ENCODE measurements around the gene LANCL2.
"Not testable (repeated sequence)": the region's sequence is repeated elsewhere in the genome, so short reads cannot be mapped to it uniquely, and the experiment has no call there.

LANCL2 gene

DNA sequence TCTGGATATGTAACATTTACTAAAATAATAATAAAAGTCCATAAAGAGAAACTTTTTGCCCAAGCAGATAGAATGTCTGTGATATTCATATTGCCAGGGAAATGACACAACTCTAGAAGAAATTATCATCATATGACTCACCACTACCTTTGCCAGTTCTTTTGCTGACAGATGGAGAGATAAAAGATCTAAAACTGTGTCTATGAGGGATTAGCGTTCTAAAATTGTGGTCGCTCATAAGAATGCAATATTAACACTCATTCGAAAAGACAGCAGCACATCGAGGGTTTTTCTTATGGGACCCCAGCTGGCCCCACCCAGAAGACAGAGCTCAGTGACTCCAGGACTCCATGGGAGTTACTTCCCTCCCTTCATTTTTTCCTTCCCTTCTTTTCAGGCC, 16.6 kb upstream of the LANCL2 start:
- ATAC-seq = no peak
- no peaks in the 10 kb centered on the region for H3K4me1 Mint-ChIP-seq
- H3K27me3 Mint-ChIP-seq = peaks cover 37% of the 10 kb centered on the region
- H3K9me3 Mint-ChIP-seq = no peaks in the 10 kb centered on the region
- no peak overlapping the region for H3K27ac Mint-ChIP-seq
- no peak overlapping the region for H3K4me3 Mint-ChIP-seq
- no peaks in the 10 kb centered on the region for H3K36me3 Mint-ChIP-seq

DNA sequence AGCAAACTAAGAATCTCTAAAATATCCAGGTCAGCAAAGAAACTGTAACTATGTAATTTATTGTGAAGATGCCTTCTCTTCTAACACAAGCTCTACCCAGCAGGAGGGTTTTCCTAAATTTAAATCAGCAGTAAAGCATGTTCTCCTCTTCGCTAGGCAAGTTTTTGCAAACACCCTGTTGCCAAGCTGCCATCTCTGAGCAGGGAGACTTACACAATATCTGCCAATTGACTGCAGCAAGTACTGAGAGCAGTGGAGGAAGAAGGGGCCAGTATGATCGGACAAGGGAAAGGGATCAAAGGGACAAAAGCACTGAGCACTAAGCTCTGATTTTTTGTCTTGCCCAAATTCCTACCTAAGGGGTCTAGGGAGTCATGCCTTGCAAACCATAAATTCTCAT, 16.0 kb upstream of the LANCL2 start:
- H3K27ac Mint-ChIP-seq = no peak overlapping the region
- H3K4me3 Mint-ChIP-seq = no peak overlapping the region
- no peaks in the 10 kb centered on the region for H3K36me3 Mint-ChIP-seq
- no peaks in the 10 kb centered on the region for H3K4me1 Mint-ChIP-seq
- no peak for ATAC-seq
- no peaks in the 10 kb centered on the region for H3K9me3 Mint-ChIP-seq
- peaks cover 37% of the 10 kb centered on the region for H3K27me3 Mint-ChIP-seq

DNA sequence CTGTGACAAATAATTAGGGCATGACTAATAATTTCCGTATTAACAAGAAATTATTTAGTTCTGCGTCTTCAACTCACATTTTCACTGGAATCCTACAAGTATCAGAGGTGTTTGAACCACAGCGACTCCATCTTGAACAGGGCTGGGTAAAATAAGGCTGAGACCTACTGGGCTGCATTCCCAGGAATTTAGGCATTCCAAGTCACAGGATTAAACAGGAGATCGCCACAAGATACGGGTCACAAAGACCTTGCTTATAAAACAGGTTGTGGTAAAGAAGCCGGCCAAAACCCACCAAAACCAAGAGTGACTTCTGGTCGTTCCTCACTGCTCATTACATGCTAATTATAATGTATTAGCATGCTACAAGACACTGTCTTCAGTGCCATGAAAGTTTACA, 14.9 kb upstream of the LANCL2 start:
- ATAC-seq = no peak
- Mint-ChIP-seq H3K36me3 (no peaks in the 10 kb centered on the region), H3K4me1 (no peaks in the 10 kb centered on the region), H3K27me3 (peaks cover 37% of the 10 kb centered on the region), H3K4me3 (no peak overlapping the region), H3K9me3 (no peaks in the 10 kb centered on the region), H3K27ac (no peak overlapping the region)

DNA sequence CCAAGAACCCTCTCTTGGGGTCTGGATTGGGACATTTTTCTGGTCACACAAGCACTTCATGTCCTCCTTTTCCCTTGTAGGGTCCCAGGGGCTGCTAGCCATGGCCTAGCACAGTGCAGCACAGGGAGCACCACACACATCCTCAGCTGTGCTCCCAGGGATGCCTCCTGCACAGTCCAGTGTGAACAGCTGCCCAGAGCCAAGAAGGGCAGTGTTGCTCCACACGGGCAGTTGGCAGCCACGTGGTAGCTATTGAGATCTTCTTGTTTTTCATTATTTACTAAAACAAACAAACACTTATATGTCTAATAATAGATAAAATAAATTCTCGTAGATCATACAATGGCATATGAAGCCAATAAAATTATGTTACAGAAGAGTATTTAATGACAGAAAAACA, 13.9 kb upstream of the LANCL2 start:
- no peaks in the 10 kb centered on the region for H3K4me1 Mint-ChIP-seq
- peaks cover 29% of the 10 kb centered on the region for H3K27me3 Mint-ChIP-seq
- no peaks in the 10 kb centered on the region for H3K9me3 Mint-ChIP-seq
- no peak overlapping the region for H3K4me3 Mint-ChIP-seq
- no peak for ATAC-seq
- no peak overlapping the region for H3K27ac Mint-ChIP-seq
- no peaks in the 10 kb centered on the region for H3K36me3 Mint-ChIP-seq

DNA sequence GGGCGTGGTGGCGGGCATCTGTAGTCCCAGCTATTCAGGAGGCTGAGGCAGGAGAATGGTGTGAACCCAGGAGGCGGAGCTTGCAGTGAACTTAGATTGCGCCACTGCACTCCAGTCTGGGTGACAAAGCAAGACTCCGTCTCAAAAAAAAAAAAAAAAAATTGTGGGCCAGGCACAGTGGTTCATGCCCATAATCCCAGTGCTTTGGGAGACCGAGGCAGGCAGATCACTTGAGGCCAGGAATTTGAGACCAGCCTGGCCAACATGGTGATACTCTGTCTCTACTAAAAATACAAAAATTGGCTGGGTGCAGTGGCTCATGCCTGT, 12.2 kb upstream of the LANCL2 start:
- H3K27ac Mint-ChIP-seq, H3K4me1 Mint-ChIP-seq, H3K9me3 Mint-ChIP-seq, ATAC-seq, H3K4me3 Mint-ChIP-seq, H3K36me3 Mint-ChIP-seq: not testable (repeated sequence)
- peaks cover 23% of the 10 kb centered on the region for H3K27me3 Mint-ChIP-seq

DNA sequence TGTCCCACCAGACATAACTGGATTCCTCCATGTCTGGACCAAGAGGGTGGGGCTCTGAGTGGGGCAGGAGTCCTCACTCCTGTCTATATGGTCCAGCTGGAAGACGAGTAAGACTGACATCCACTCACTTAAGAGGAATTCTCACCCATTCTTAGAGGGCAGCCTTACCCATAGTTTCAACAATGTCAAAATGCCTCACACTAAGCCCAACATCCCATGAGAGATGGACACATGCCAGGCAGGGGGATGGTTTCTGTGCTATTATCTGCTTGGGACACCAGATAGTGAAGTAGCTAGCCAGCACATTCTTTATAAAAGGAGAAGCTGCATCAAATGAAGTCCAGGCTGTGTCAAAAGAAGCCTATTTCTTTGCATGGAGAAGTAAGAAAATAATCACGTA, 4.7 kb upstream of the LANCL2 start:
- Mint-ChIP-seq H3K27ac (no peak overlapping the region), H3K4me3 (no peak overlapping the region)

DNA sequence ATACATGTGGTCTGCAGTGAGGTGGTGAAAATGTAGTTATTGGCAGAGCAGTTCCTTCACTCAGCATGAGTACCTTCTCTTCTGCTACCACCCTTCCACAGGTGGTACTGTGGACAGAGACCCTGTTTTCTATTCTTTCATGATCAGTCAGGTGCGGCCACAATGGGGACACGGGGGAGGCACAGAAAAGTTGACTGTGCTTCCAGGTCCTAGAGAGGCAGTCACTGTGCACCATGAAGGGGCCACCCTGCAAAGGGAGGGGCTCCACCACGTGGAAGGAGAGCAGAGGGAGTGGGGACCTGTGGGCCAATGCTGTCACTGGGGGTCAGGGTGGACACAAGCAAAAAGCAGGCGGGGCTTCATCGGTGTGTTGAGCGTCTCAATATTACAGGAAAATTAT, 3.6 kb upstream of the LANCL2 start:
- Mint-ChIP-seq H3K9me3 (no peaks in the 10 kb centered on the region), H3K4me3 (no peak overlapping the region), H3K27ac (no peak overlapping the region), H3K36me3 (no peaks in the 10 kb centered on the region), H3K4me1 (peaks cover 11% of the 10 kb centered on the region), H3K27me3 (peaks cover 25% of the 10 kb centered on the region)
- no peak for ATAC-seq

More for the DNA sequence above, 4.7 kb upstream of the LANCL2 start:
- Mint-ChIP-seq H3K9me3 (no peaks in the 10 kb centered on the region), H3K4me1 (peaks cover 9% of the 10 kb centered on the region), H3K36me3 (no peaks in the 10 kb centered on the region), H3K27me3 (peaks cover 29% of the 10 kb centered on the region)
- no peak for ATAC-seq

DNA sequence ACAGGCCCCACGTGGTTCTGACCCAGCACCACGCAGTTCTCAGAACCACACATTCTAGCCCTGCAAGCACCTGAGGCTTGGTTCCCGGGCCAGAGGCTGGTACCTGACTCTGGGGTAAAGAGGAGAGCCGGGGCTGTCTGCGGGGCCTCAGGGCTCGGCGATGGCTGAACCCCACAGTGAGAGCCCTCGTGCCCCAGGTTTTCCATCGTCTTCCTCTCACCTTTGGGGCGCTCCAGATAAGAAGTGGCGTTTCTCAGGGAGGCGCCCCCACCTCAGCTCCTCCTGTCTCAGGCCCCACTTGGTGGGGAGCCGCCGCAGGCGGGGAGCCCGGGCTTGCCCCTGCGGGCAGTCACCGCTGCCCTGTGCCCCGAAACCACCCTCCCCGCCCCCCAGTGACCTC, 2.2 kb upstream of the LANCL2 start:
- Mint-ChIP-seq H3K4me3 (no peak overlapping the region), H3K36me3 (peaks cover under 1% of the 10 kb centered on the region), H3K27me3 (peaks cover 21% of the 10 kb centered on the region), H3K9me3 (no peaks in the 10 kb centered on the region), H3K27ac (no peak overlapping the region), H3K4me1 (peaks cover 22% of the 10 kb centered on the region)
- ATAC-seq = no peak

DNA sequence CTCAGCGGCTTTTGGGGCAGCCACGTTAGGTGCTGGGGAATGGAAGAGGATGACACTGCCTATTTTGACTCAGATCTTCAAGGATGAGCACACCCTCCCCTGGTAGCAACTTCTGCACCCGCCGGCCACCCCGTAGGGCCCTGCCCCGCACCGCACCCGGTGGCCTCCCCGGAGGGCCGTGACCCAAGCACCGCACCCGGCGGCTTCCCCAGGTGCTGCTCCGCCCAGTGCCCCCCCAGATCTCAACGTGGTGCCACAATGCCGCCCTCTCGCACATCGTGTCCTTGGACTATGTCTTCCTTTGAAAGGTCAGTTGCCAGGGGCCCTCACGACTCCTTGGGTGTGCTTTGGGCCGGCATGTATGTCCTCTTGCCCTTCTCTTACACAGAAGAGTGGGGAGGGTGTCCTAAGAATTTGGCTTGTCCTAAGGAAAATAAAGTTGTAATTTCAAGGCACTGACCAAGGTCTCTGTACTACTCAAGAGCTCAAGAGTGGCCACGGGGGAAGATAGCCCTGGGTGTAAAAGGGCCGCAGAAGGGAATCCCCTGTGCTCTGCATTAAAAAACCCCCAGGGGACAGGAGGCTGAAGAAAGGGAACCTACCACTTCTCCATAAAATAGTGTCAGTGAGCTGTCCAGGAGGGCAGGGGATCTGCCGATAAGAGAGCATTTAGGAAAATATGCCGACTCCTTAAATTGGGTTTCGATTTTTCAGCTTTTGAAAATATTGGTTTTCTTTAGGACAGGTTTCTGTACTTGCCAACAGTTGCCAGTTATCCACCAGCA, 1.6 kb upstream of the LANCL2 start:
- Mint-ChIP-seq H3K27me3 (peaks cover 17% of the 10 kb centered on the region), H3K4me1 (peaks cover 22% of the 10 kb centered on the region), H3K4me3 (no peak overlapping the region), H3K27ac (no peak overlapping the region), H3K36me3 (peaks cover 6% of the 10 kb centered on the region), H3K9me3 (no peaks in the 10 kb centered on the region)
- ATAC-seq = no peak

DNA sequence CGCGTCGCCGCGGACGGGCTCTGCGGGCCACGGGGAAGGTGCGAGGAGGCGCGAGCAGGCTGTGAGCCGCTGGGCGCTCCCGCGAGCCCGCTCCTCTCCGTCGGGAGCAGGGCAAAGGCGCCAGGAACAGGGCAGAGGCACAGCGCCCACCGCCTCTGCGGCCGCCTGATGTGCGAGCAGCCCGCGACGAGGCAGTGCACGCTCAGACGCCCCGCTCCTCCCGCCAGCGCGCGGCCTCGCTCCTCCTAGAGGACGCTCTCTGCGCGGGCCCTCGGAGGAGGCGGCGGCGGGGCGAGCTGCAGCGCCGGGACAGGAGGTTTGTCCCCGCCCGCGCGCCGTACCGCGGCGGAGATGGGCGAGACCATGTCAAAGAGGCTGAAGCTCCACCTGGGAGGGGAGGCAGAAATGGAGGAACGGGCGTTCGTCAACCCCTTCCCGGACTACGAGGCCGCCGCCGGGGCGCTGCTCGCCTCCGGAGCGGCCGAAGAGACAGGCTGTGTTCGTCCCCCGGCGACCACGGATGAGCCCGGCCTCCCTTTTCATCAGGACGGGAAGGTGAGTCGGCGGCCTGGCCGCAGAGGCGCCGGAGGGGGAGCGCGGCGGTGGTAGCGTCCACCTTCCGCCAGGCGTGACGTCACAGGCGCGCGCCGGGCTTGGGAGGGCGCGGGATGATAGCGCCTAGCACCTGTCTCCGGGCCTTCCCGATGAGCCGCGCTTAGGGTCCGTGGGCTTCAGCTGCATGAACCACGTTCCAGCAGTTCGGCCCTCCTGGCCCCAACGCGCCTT, 731 bp downstream of the LANCL2 start:
- Mint-ChIP-seq H3K4me3 (peak overlapping the region; percentile 81), H3K9me3 (no peaks in the 10 kb centered on the region), H3K4me1 (peaks cover 33% of the 10 kb centered on the region), H3K27me3 (no peaks in the 10 kb centered on the region), H3K27ac (peak overlapping the region; percentile 96), H3K36me3 (peaks cover 6% of the 10 kb centered on the region)
- peak; percentile 93 for ATAC-seq

DNA sequence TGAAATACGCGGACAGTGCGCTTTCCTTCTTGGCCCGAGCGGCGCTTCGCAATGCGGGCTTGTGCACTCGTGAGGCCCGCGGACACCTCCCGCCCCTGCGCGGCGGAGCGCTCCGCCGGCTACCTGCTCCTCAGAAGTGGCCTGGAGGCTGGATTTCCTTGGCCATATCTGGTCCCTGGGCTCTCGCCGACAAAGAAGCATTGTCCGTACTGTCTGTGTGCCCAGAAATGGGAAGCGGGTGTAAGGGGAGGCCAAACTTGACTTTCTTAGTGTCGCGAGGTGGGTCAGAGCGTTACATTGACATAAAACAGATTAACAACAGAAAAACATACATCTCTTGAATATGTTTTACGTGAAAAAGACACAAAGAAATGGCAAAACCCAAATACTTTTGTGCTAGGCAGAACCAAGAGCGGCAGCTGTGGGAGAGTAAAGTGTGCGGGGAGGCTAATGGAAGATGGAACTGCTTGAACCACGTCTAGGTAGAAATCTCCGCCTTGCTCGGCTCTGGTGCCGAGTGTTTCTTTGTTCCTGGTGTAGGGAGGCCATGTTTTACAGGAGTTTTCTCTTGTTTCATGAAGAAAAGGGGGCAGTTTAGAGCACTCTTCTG, 1.4 kb downstream of the LANCL2 start:
- peaks cover 6% of the 10 kb centered on the region for H3K36me3 Mint-ChIP-seq
- peaks cover 33% of the 10 kb centered on the region for H3K4me1 Mint-ChIP-seq
- no peaks in the 10 kb centered on the region for H3K27me3 Mint-ChIP-seq
- ATAC-seq = peak; percentile 9
- H3K9me3 Mint-ChIP-seq = no peaks in the 10 kb centered on the region
- peak overlapping the region; percentile 81 for H3K4me3 Mint-ChIP-seq
- peak overlapping the region; percentile 96 for H3K27ac Mint-ChIP-seq

DNA sequence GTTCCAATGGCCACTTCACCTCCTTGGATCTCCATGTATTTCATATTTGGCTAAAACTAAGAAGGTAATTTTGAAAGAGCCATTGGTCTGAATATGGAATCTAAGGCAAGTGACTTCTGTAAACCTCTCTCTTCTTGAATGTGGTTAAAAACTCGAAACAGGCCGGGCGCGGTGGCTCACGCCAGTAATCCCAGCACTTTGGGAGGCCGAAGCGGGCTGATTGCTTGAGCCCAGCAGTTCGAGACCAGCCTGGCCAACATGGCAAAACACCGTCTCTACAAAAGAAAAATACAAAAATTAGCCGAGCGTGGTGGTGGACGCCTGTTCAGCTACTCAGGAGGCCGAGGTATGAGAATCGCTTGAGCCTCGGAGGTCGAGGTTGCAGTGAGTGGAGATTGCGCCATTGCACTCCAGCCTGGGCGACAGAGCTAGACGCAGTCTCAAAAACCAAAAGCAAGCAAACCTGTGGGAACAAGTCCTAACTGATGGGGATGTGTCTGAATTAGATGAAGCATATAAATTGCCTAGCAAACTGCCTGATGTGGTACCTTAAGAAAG, 2.2 kb downstream of the LANCL2 start:
- H3K27me3 Mint-ChIP-seq = no peaks in the 10 kb centered on the region
- no peak for ATAC-seq
- H3K4me3 Mint-ChIP-seq = peak overlapping the region; percentile 81
- H3K4me1 Mint-ChIP-seq = peaks cover 33% of the 10 kb centered on the region
- H3K27ac Mint-ChIP-seq = peak overlapping the region; percentile 96
- no peaks in the 10 kb centered on the region for H3K9me3 Mint-ChIP-seq
- H3K36me3 Mint-ChIP-seq = peaks cover 6% of the 10 kb centered on the region

DNA sequence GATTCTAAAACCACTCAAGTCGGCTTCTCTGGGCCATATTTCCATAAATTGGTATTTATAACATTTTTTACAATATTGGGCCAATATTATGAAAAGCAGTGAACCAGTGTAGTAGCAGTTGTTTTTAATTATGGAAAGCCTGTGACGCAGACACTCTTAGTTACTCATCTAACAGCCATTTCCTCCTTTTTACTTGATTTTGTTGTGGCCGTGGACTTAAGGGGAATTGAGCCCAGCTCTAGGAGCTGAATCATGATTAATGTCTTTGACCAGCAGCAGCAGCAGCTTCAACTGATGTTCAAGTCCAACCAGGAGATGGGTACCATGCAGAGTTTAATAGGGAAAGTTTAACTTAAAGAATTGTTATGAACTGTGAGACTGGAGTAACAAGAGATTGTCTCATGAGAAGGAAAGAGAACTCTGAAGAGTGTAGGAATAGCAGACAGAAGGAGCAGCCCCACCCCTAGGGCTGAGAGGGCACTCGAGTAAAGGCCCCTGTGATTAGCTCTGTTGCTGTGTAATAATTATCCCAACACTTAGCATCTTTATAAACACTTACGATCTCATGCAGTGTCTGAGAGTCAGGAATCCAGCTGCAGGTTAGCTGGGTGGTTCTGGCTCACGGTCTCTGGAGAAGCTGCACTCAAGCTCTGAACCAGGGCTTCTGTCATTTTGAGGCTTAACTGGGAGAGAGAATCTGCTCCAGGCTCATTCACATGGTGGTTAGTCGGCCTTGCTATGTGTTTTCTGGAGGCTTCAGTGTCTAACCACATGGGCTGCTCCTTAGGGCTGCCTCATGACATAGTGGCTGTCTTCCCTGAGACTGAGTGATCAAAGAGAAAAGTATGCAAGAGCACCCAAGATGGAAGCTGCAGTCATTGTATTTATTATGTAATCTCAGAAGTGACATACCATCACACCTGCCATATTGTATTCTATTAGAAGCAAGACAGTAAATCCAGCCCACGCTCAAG, 4.6 kb downstream of the LANCL2 start:
- no peak overlapping the region for H3K4me3 Mint-ChIP-seq
- H3K36me3 Mint-ChIP-seq = peaks cover 6% of the 10 kb centered on the region
- no peak for ATAC-seq
- no peak overlapping the region for H3K27ac Mint-ChIP-seq
- peaks cover 35% of the 10 kb centered on the region for H3K4me1 Mint-ChIP-seq
- H3K9me3 Mint-ChIP-seq = no peaks in the 10 kb centered on the region
- no peaks in the 10 kb centered on the region for H3K27me3 Mint-ChIP-seq

DNA sequence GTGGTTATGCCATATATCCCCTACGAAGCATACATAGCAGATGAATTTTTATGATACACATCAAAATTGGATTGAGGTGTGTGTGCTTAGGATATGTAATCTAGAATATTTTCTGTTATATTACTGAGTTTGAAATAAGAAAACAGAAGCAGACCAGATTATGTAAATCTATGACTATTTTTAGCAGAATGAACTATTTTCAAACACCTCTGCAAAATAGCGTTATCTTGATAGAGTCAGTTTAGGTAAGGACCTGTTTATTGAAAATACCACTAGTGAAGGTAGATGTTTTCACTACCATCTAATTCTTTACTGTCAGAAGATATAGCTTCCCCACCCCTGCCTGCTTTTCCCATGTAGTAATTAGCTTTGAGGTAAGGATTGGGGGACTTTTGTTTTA, 9.1 kb downstream of the LANCL2 start:
- no peaks in the 10 kb centered on the region for H3K9me3 Mint-ChIP-seq

More for the DNA sequence above, 9.1 kb downstream of the LANCL2 start:
- H3K4me1 Mint-ChIP-seq = peaks cover 17% of the 10 kb centered on the region
- ATAC-seq = no peak
- H3K27me3 Mint-ChIP-seq = no peaks in the 10 kb centered on the region
- H3K36me3 Mint-ChIP-seq = no peaks in the 10 kb centered on the region
- no peak overlapping the region for H3K4me3 Mint-ChIP-seq
- H3K27ac Mint-ChIP-seq = no peak overlapping the region

All from stimulated activated memory B cell treated with anti-CD40 and anti-IgM and Interleukin-4, amounts not matched to agents 10 μg/mL and 1 μg/mL and 100 μg/mL, for 72 hours (primary cell).